GM12801 (cell line): Measurements from ENCODE around the gene ZNF281.

Experiments used
- TF ChIP-seq, protein P1 (sequence below): IDR thresholded peaks from one replicate; pipeline ENCODE4 v1.5.1; 2011; ENCODE audit warnings: control low read depth; ENCODE audit not compliant: insufficient read length; ENCODE audit errors: extremely low read depth

The ZNF281 gene

DNA sequence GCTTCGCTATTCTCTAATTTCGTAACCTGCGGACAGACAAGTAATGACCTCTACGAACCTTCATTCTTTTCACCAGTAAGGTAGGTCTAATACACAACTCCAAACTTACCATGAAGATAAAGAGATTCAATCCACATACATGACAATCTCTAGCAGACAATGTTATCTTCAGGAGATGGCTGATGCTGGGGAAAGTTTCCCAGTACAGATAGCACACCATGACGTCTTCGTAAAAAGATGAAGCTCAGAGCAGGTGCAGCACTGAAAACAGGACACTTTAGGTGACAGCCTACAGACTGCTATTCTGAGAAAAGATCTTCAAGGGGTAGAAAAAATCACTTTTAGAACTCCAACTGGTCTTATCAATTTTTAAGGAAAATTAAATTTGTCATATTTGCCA lies 41.3 kb downstream of the ZNF281 start:
- TF ChIP-seq, protein P1, sequence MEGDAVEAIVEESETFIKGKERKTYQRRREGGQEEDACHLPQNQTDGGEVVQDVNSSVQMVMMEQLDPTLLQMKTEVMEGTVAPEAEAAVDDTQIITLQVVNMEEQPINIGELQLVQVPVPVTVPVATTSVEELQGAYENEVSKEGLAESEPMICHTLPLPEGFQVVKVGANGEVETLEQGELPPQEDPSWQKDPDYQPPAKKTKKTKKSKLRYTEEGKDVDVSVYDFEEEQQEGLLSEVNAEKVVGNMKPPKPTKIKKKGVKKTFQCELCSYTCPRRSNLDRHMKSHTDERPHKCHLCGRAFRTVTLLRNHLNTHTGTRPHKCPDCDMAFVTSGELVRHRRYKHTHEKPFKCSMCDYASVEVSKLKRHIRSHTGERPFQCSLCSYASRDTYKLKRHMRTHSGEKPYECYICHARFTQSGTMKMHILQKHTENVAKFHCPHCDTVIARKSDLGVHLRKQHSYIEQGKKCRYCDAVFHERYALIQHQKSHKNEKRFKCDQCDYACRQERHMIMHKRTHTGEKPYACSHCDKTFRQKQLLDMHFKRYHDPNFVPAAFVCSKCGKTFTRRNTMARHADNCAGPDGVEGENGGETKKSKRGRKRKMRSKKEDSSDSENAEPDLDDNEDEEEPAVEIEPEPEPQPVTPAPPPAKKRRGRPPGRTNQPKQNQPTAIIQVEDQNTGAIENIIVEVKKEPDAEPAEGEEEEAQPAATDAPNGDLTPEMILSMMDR = no peak

DNA sequence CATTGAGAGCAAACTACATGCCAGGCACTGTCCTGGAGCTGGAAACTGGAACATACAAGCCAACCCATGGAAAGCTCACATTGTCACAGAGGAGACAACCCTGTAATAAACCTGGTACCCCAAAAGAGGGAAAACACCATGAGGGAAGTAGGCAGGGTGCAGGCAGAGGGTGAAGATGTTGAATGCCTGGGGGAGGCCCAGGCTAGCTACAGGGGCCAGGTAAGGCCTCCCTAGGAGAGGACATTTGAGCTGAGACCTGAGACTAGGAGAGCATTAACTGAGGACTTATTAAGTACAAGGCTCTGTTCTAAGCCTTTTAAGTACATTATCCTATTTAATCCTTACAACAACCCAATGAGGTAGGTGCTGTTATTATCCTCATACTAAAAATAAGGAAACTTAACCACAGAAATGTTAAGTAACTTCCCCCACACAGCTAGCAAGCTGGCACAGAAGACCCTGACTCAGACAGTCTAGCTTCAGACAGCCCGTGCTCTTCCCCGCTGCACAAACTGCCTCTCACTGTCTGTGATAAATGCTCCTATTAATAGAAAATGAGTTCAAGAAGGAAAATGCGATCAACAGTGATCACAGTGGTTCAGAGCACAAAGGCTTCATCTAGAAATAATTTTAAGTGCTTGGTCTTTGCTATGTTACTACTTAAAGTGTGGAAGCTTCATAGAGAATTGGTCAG lies 41.8 kb downstream of the ZNF281 start:
- TF ChIP-seq, protein P1 = no peak

DNA sequence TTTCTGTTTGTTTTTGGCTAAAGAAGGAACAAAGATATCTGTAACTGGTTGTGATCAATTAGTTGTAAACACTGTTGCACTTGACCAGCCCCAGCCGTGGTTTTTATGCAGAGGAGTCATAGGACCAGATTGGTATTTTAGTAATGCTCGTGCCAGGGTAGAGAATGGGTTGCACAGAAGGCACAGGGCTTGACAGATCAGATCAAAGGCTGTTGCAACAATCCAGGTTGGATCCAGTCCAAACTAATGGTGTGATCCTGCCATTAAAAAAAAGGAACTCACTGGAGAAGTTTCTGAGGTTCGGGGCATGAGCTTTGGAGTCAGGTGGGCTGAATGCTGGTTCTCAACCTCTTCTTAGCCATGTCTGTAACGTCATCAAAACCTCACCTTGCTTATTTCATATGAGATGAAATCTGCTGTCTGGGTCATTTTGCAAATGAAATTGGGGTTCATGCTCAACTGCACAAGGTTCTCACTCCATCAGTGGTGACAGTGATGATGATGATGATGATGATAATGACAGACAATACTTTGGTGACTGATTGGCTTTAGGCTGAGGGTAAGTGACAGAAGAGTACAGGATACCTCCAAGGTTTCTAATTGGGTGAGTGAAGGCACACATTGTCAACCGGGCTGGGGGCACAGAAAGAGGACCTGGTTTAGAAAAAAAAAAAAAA lies 43.1 kb downstream of the ZNF281 start:
- TF ChIP-seq, protein P1 = no peak

DNA sequence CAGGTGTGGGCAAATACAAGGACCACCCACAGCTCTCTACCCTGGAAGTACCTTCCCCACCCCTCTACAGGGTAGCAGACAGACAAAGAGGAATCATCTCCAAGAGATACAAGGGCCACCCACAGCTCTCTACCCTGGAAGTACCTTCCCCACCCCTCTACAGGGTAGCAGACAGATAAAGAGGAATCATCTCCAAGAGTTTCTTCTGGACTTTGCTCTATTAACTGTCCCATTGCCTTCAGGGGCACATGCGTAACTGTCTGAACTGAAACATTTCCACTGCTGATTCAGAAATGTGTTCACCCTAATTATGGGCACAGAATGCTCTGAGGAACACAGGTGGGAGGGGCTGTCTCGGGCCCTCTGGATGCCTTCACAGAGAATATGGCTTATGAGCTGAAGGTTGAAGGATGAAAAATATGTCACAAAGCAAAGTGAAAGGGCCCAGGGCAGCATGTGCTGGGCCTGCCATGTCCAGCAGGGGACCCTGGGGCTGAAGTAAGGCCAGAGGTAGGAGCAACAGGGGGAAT lies 43.9 kb downstream of the ZNF281 start:
- TF ChIP-seq, protein P1 = no peak

DNA sequence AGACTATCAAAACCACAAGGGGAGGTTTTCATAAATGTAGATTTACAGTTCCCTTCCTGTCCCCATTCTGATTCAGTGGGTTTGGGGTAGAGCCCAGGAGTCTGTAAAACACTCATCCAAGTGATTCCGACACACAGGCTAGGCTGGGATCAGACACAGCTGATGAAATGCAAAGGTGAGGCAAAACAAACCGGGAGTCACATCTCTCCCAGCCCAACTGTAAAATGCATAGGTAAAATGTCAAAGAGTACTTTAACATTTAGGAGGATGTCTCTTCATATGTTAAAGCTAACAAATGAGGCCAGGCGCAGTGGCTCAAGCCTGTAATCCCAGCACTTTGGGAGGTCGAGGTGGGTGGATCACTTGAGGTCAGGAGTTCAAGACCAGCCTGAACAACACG lies 45.0 kb downstream of the ZNF281 start:
- TF ChIP-seq, protein P1 = no peak

DNA sequence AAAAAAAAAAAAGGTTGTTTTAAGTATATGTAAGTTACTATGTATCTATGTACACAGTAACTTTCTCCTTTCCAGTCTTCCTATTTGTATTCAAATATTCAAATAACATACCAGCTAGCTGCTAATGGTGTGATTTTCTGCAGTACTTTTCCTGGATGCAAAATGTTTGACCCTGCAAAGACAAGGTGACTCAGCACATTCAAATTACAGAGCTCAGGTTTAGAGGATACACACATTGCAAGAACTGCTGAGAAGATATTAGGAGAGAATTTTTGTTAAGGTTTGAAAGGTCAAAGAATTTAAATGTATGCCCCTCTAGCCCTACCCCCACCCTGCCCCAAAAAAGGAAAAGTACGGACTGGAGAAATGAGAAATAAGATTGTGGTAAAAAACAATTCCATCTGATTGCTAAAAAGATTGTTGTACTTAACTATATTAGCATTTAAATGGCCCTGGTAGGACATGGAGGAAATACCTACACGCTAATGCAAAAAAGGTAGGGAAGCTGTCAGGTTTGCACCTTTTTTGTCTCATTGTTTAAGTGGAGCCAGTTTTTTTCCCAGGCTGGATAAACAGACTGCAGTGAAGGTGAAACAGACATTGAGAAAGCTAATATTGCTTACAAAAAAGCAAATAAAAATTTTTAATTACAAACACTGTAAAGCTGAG lies 45.6 kb downstream of the ZNF281 start:
- TF ChIP-seq, protein P1 = no peak

DNA sequence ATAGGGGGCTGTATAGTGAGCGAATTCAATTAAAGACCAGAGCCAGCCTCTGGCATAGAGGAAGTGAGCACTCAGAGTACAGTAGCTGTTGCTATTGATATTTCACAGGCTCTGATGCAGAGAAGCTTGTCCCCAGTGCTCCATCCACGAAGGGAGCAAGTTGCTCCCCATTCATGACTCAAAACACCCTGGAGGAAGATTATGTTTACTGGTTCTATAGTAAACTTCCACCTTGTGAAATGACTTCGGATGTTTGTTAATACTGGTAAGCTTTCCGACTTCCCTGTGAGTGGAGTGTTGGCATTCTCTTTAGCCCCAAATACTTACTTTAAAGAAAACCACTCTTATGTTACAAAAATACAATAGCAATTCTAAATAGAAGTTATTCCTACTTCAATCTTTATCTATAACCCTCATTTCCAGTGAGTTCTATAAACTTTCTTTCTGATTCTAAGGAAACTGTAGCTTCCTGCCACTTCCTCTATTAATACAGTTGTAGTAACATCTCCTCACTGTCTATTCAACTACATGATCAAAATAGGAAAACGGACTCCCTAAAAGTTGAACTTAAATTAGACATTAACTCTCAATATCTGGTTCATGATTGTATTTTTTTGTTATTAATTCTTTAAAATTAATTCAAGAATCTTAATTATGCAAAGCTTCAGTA lies 46.4 kb downstream of the ZNF281 start:
- TF ChIP-seq, protein P1 = no peak
